RWPE1 (cell line): ENCODE measurements around the gene APBA2.
"Not testable (repeated sequence)": the region's sequence is repeated elsewhere in the genome, so short reads cannot be mapped to it uniquely, and the experiment has no call there.

ENCODE experiments used
- CTCF ChIA-PET: fragments of 350-600 bp; sonication (Branson Sonifier 250); formaldehyde crosslinking; extraction: SDS; loops from one replicate; lab custom pipeline; 2021; lab: Yijun Ruan, JAX
- POLR2A ChIA-PET: fragments of 400-600 bp; formaldehyde crosslinking; extraction: SDS; loops from one replicate; lab custom pipeline; 2020; ENCODE audit warnings: antibody characterized with exemption; ENCODE audit not compliant: low non-redundant PET; lab: Yijun Ruan, JAX
- DNase-seq: peaks from one replicate; pipeline ENCODE4 v3.0.0; 2012; ENCODE audit warnings: low spot score
- H3K27ac ChIP-seq: fragments of 450-650 bp; 2 replicates; pipeline ENCODE4 v1.5.1; 2017
- CTCF ChIP-seq: fragments of 450-650 bp; conservative IDR thresholded peaks from 2 replicates; pipeline ENCODE4 v1.5.1; 2017; ENCODE audit warnings: low read depth, mild to moderate bottlenecking

Gene APBA2

DNA sequence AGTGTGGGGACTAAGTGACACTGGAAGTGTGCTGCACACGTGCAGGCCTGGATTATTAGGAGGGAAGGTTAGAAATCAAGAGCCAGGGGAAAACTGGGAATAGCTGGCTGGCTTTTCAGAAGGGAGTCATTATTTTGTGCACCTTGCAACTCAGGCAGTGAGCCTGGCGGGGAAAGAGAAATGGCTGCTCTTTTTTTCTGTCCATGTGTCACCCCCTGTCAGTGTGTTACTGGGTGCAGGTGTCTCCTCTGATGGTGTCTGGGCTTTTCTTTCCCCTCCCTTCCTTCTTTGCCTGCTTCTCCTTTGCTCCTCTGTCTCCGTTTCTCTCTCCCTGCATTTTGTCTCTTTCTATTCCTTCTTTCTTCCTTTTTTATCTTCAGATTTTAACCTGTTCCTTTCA lies 130.7 kb downstream of the APBA2 start:
- ChIA-PET CTCF (no interaction called here), POLR2A (no interaction called here)
- no peak for TF ChIP-seq CTCF

DNA sequence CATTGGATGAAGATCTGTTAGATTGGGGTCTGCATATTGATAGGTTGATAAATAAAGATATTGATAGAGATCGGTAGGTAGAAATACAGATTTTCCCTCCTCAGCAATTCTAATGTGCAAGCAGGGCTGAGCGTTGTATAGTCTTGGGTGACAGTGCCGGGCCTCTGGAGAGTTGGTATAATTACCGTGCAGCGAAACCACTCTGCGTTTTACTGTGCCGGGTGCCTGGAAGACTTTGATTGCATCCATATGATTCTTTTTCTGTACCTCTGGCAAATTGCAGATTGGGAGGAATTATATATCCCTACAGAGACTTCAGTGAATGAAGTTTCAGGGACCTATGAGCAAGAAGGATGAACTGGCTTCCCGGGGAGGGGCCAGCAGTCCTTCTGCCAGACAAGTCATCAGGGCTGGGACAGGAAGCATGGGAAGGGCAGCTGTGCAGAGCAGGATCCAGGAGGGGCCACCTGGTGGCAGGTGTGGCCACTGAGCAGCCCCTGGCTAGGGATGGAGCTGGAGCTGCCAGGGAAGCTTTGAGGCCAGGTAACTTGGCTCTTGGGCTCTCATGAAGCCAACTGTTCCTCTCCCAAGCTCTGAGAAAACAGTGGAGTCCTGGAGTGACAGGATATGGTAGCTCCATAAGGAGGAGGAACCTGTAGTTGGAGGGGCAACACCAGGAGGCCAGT lies 132.5 kb downstream of the APBA2 start:
- peak; percentile 17 for DNase-seq
- no peak for TF ChIP-seq CTCF
- ChIA-PET CTCF (no interaction called here), POLR2A (no interaction called here)
- no peak overlapping the region for H3K27ac ChIP-seq

More for the DNA sequence above, 130.7 kb downstream of the APBA2 start:
- DNase-seq = no peak
- H3K27ac ChIP-seq = no peak overlapping the region

GRCh38 chr15:29018995-29019976 lies 133.5 kb downstream of the APBA2 start:
- no peak for TF ChIP-seq CTCF
- no peak overlapping the region for H3K27ac ChIP-seq
- DNase-seq = no peak
- CTCF ChIA-PET = no interaction called here
- POLR2A ChIA-PET = no interaction called here

GRCh38 chr15:29021857-29022256 lies 136.1 kb downstream of the APBA2 start:
- POLR2A ChIA-PET = no interaction called here

DNA sequence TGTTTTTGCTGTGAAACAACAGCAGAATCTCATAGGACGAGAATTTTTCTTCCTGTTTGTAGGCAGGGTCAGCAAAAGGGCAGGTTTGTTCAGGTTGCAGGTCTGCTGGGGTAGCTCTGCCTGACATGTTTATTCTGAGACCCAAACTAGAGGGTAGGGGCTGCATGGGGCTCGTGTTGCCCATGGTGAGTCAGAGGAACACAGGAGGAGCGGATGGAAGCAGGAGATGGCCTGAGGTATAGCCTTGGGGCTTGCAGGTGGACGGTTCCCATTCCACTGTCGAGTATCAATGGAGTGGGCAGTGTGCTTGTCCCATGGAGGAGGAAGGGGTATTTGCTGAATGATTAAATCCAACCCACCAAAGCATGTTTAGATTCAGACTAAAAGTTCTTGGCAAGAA lies 138.9 kb downstream of the APBA2 start:
- H3K27ac ChIP-seq = no peak overlapping the region
- CTCF ChIA-PET = no interaction called here
- TF ChIP-seq CTCF = no peak
- POLR2A ChIA-PET = no interaction called here
- DNase-seq = no peak

More at GRCh38 chr15:29021857-29022256, 136.1 kb downstream of the APBA2 start:
- DNase-seq = no peak
- H3K27ac ChIP-seq = no peak overlapping the region
- CTCF ChIA-PET = interaction anchor here (0.6 kb wide), 1 partner anchor 30 kb away, joined by 5 read pairs; no protein-coding TSS in a partner anchor
- no peak for TF ChIP-seq CTCF

DNA sequence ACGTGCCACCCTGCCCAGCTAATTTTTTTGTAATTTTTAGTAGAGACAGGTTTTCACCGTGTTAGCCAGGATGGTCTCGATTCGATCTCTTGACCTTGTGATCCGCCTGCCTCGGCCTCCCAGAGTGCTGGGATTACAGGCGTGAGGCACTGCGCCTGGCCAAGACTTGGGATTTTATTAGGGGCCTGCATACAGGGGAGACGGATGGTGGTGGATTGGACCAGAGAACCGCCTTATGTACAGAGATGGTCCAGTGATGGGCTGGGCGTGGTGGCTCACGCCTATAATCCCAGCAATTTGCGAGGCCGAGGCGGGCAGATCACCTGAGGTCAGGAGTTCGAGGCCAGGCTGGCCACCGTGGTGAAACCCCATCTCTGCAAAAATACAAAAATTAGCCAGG lies 139.6 kb downstream of the APBA2 start:
- DNase-seq, H3K27ac ChIP-seq, POLR2A ChIA-PET: not testable (repeated sequence)
- CTCF ChIA-PET = interaction anchor here (0.7 kb wide), 1 partner anchor 18 kb away, joined by 4 read pairs; no protein-coding TSS in a partner anchor

DNA sequence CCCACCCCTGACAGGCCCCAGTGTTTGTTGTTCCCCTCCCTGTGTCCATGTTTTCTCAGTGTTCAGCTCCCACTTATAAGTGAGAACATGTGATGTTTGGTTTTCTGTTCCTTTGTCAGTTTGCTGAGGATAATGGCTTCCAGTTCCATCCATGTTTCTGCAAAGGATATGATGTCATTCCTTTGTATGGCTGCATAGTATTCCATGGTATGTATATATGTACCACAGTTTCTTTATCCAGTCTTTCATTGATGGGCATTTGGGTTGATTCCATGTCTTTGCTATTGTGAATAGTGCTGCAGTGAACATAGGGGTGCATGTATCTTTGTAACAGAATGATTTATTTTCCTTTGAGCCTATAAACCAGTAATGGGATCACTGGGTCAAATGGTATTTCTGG lies 142.4 kb downstream of the APBA2 start:
- DNase-seq, CTCF ChIA-PET, H3K27ac ChIP-seq, POLR2A ChIA-PET: not testable (repeated sequence)
